ENCODE data around the gene ASPHD1.

- TF ChIP-seq ESRRA (IDR thresholded peaks at IDR 0.05; ENCODE audit: borderline replicate concordance, low read length) (no peak), CTCF (IDR thresholded peaks at IDR 0.05) (no peak), POLR2A (IDR thresholded peaks at IDR 0.05; ENCODE audit: low read length) (no peak), REST (IDR thresholded peaks at IDR 0.05) (no peak), NR3C1 (IDR thresholded peaks at IDR 0.05) (no peak), MAFK (IDR thresholded peaks at IDR 0.05; ENCODE audit: partially characterized antibody) (no peak), CHD2 (IDR thresholded peaks at IDR 0.05; ENCODE audit: low read length, partially characterized antibody) (no peak), RAD21 (conservative IDR thresholded peaks at IDR 0.05 in 1 of 2, IDR thresholded peaks at IDR 0.05 in 1 of 2) (no peak), CEBPB (IDR thresholded peaks at IDR 0.05) (no peak), RFX5 (IDR thresholded peaks at IDR 0.05) (no peak), FOSL2 (IDR thresholded peaks at IDR 0.05) (no peak), FOSL2 (CRISPR knock-in tag; IDR thresholded peaks at IDR 0.05) (no peak), EP300 (IDR thresholded peaks at IDR 0.05) (no peak), FOSB (CRISPR knock-in tag; IDR thresholded peaks at IDR 0.05) (no peak), JUN (IDR thresholded peaks at IDR 0.05) (no peak)
Observed at GRCh38 chr16:29909391-29909790, 9.1 kb downstream of the ASPHD1 start.
